GM12873 (cell line): Measurements from ENCODE around the gene RIMS1.

Experiments used
- CTCF ChIP-seq: IDR thresholded peaks from 2 replicates; pipeline ENCODE4 v1.5.1; 2012; ENCODE audit warnings: low read depth, mild to moderate bottlenecking, moderate library complexity, low read length, control low read depth; ENCODE audit not compliant: insufficient read depth; ENCODE audit errors: missing control alignments

Gene RIMS1

GRCh38 chr6:72424476-72424875, 538.1 kb downstream of the RIMS1 start:
- no peak for TF ChIP-seq CTCF

DNA sequence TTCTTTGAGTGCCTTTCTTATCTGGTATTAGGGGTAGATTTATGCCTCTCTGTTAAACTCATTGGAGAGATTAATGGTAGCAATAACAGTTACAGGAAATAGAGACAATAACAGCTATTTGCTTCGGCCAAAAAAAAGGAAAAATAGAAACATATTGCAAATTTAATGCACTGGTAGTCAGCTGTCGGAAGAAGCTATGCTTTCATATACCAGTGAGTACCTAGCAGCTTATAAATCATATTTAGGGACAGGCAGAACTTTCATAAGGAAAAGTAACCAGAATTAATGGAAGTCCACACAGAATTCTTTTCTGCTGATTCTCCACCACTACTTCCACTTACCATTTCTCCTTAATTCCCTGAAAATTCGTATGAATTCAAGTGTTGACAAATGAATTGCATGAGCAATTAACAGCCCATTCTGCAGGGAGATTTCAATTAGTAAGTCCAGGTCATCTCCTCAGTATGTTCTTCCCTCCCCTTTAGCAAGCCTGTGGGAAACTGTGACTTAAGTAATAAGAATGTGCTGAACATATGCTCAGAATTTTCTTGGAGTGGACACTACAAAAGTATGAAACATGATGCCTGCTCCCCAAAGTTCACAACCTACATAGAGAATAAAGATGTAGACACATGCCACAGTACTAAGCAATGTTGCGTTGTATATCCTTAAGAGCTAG, 538.8 kb downstream of the RIMS1 start:
- no peak for TF ChIP-seq CTCF

DNA sequence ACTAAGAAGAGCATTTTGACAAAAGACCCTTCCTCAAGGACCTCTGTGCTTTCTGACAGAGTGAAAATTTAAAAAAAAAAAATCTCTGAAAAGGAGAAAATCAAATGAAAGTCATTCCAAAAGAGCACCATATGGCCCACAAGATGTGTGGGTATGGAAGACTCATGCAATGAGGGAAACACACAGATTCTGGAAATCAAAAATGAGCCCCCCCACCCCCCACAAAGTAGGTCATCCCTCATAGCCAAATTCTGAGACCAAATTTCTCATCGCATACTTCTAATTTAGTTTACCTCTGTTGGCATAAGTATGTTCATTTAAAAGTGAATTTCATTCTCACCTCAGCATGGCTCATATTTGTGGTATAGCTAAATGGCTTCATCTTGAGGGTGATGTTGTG, 554.3 kb downstream of the RIMS1 start:
- TF ChIP-seq CTCF, result no peak

DNA sequence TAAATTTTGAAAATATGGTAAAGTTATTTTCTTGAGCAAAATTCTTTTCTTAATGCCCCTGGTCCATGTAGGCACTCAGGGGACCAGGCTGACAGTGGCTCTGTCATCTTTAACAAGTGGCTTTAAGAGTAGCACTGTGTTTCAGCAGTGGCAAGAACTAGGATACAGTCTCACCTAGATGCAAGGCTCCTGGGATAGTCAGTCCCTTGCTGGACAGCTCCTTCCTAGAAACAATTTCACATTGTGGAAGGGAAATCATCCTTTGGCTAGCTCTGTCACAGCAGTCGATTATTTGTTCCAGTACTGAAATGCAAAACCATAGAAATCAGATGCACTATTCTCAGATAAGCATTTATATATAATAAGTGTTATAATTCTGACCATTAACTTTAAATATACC, 560.1 kb downstream of the RIMS1 start:
- TF ChIP-seq CTCF, result no peak
